ENCODE measurements around the gene SLC9A3.
A peak's percentile ranks its signal among the peaks of the same experiment; 100 is the strongest.

Gene SLC9A3

GRCh38 chr5:524973-525761 lies 918 bp upstream of the SLC9A3 start:
- H3K9ac ChIP-seq (ENCODE audit: low read length), result no peak overlapping the region
- H3K4me1 ChIP-seq (ENCODE audit: control insufficient read depth, insufficient read depth, low read length), result no peaks in the 10 kb centered on the region
- H3K27me3 ChIP-seq (ENCODE audit: control insufficient read depth, insufficient read depth, low read length), result peaks cover 40% of the 10 kb centered on the region
- no peak overlapping the region for H3K4me3 ChIP-seq (ENCODE audit: low read length)
- H3K27ac ChIP-seq (ENCODE audit: low read depth, low read length), result no peak overlapping the region
- no peaks in the 10 kb centered on the region for H3K36me3 ChIP-seq (ENCODE audit: control insufficient read depth, insufficient read depth, low read length)

DNA sequence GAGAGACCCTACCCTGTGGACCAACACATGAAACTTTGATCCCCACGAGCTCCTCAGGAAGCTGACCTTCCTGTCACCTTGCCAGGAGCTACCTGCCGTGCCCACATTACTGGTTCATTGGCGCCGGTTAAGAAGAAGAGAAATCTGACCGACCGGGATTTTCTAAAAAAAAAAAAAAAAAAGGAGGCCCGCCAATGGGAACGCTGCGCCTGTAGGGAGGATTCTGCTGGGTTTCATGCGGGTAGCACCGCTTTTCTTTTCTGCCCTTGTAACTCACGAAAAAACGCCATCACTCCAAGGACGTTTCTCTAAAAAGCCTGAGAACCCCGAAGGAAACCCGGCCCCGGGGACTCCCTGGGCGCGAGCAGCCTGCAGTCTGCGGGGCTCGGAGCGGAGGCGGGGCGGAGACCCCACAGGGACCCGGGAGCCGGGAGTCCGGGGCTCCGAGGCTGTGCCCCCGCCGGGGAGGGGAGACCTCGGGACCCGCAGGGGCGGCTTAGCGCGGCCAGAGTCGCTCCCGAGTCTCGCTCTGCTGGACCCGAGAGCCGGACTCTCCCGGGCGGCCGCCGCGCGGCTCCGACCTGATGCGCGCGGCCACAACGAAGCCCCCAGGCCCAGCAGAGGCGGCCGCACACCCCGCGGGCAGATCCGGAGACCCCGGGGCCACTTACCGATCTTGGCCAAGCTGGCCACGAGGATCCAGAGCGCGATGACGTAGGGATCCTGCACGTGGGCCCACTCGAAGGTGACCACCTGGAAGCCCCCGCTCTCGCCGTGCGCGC lies 617 bp downstream of the SLC9A3 start:
- Histone ChIP-seq H3K27me3 (ENCODE audit: control insufficient read depth, insufficient read depth, low read length) (peaks cover 44% of the 10 kb centered on the region), H3K27ac (ENCODE audit: low read depth, low read length) (no peak overlapping the region), H3K36me3 (ENCODE audit: control insufficient read depth, insufficient read depth, low read length) (no peaks in the 10 kb centered on the region), H3K4me3 (ENCODE audit: low read length) (peak overlapping the region; percentile 21), H3K9ac (ENCODE audit: low read length) (no peak overlapping the region), H3K4me1 (ENCODE audit: control insufficient read depth, insufficient read depth, low read length) (no peaks in the 10 kb centered on the region)

GRCh38 chr5:522899-523440 lies 1.3 kb downstream of the SLC9A3 start:
- H3K36me3 ChIP-seq (ENCODE audit: control insufficient read depth, insufficient read depth, low read length), result no peaks in the 10 kb centered on the region
- no peaks in the 10 kb centered on the region for H3K4me1 ChIP-seq (ENCODE audit: control insufficient read depth, insufficient read depth, low read length)
- no peak overlapping the region for H3K9ac ChIP-seq (ENCODE audit: low read length)
- peaks cover 49% of the 10 kb centered on the region for H3K27me3 ChIP-seq (ENCODE audit: control insufficient read depth, insufficient read depth, low read length)
- H3K4me3 ChIP-seq (ENCODE audit: low read length), result peak overlapping the region; percentile 21
- no peak overlapping the region for H3K27ac ChIP-seq (ENCODE audit: low read depth, low read length)

DNA sequence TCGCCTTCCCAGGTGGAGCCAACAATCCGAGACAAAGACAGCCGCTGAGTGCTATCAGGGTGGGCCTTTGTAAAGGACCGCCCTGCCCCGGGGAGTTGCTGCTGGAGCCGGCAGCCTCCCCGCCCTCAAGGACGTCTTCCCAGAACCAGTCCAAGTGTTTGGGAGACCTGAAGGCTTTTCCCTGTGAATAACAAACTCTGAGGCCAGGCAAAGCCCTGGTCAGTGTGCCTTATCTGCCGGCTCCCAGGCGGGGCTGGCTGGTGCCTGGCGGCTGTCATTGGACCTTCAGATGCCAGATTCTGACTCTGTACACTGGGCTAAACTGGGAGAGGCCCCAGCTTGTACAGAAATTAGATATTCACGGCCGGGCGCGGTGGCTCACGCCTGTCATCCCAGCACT lies 2.1 kb downstream of the SLC9A3 start:
- H3K27ac ChIP-seq (ENCODE audit: low read depth, low read length), result no peak overlapping the region
- H3K9ac ChIP-seq (ENCODE audit: low read length), result no peak overlapping the region
- no peak overlapping the region for H3K4me3 ChIP-seq (ENCODE audit: low read length)
- H3K27me3 ChIP-seq (ENCODE audit: control insufficient read depth, insufficient read depth, low read length), result peaks cover 45% of the 10 kb centered on the region
- no peaks in the 10 kb centered on the region for H3K4me1 ChIP-seq (ENCODE audit: control insufficient read depth, insufficient read depth, low read length)
- H3K36me3 ChIP-seq (ENCODE audit: control insufficient read depth, insufficient read depth, low read length), result no peaks in the 10 kb centered on the region

GRCh38 chr5:521680-522079 lies 2.6 kb downstream of the SLC9A3 start:
- Histone ChIP-seq H3K4me3 (ENCODE audit: low read length) (no peak overlapping the region), H3K27ac (ENCODE audit: low read depth, low read length) (no peak overlapping the region), H3K9ac (ENCODE audit: low read length) (no peak overlapping the region), H3K36me3 (ENCODE audit: control insufficient read depth, insufficient read depth, low read length) (no peaks in the 10 kb centered on the region), H3K27me3 (ENCODE audit: control insufficient read depth, insufficient read depth, low read length) (peaks cover 45% of the 10 kb centered on the region), H3K4me1 (ENCODE audit: control insufficient read depth, insufficient read depth, low read length) (no peaks in the 10 kb centered on the region)

DNA sequence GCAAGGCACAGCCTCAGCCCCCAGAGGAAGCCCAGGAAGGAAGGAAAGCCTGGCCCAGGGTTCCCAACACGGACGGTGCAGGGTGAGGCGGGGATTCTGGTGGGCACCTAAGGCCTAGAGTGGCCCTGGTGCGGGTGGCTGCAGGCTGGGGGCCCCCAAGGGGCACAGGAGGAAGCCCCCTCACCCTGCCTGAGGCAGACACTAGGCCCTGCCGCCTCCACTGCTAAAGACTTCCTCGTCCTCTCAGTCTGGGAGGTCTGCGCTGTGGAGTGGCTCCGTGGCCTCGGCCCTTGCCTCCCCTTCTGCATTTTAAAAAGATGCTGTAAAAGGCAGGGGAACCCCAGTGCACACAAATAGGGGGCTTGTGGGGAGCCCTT lies 3.4 kb downstream of the SLC9A3 start:
- H3K36me3 ChIP-seq (ENCODE audit: control insufficient read depth, insufficient read depth, low read length), result no peaks in the 10 kb centered on the region
- no peaks in the 10 kb centered on the region for H3K4me1 ChIP-seq (ENCODE audit: control insufficient read depth, insufficient read depth, low read length)
- no peak overlapping the region for H3K27ac ChIP-seq (ENCODE audit: low read depth, low read length)
- H3K27me3 ChIP-seq (ENCODE audit: control insufficient read depth, insufficient read depth, low read length), result peaks cover 39% of the 10 kb centered on the region
- H3K4me3 ChIP-seq (ENCODE audit: low read length), result no peak overlapping the region
- no peak overlapping the region for H3K9ac ChIP-seq (ENCODE audit: low read length)

GRCh38 chr5:520196-520849 lies 3.9 kb downstream of the SLC9A3 start:
- Histone ChIP-seq H3K36me3 (ENCODE audit: control insufficient read depth, insufficient read depth, low read length) (no peaks in the 10 kb centered on the region), H3K27me3 (ENCODE audit: control insufficient read depth, insufficient read depth, low read length) (peaks cover 34% of the 10 kb centered on the region), H3K4me1 (ENCODE audit: control insufficient read depth, insufficient read depth, low read length) (no peaks in the 10 kb centered on the region), H3K9ac (ENCODE audit: low read length) (no peak overlapping the region), H3K4me3 (ENCODE audit: low read length) (no peak overlapping the region), H3K27ac (ENCODE audit: low read depth, low read length) (no peak overlapping the region)

GRCh38 chr5:518721-519120 lies 5.5 kb downstream of the SLC9A3 start:
- Histone ChIP-seq H3K27ac (ENCODE audit: low read depth, low read length) (no peak overlapping the region), H3K4me1 (ENCODE audit: control insufficient read depth, insufficient read depth, low read length) (no peaks in the 10 kb centered on the region), H3K36me3 (ENCODE audit: control insufficient read depth, insufficient read depth, low read length) (no peaks in the 10 kb centered on the region), H3K9ac (ENCODE audit: low read length) (no peak overlapping the region), H3K4me3 (ENCODE audit: low read length) (no peak overlapping the region), H3K27me3 (ENCODE audit: control insufficient read depth, insufficient read depth, low read length) (peaks cover 27% of the 10 kb centered on the region)

DNA sequence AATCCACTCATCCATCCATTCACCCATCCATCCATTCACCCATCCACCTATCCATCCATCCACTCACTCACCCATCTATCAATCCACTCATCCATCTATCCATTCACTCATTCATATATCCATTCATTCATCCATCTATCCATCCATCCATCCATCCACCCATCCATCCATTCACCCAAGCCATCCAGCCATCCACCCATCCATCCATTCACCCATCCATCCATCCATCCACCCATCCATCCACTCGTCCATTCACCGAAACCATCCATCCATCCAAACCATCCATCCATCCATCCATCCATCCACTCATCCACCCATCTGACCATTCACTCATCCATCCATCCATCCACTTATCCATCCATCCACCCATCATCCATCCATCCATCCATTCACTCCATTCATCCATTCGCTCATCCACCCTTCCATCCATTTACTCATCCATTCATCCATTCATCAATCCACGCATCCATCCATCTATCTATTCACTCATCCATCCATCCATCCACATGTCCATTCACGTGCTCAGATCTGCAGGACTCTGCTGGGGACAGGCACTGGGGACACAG lies 6.6 kb downstream of the SLC9A3 start:
- H3K36me3 ChIP-seq (ENCODE audit: control insufficient read depth, insufficient read depth, low read length), result no peaks in the 10 kb centered on the region
- no peak overlapping the region for H3K4me3 ChIP-seq (ENCODE audit: low read length)
- H3K27ac ChIP-seq (ENCODE audit: low read depth, low read length), result no peak overlapping the region
- H3K4me1 ChIP-seq (ENCODE audit: control insufficient read depth, insufficient read depth, low read length), result no peaks in the 10 kb centered on the region
- no peak overlapping the region for H3K9ac ChIP-seq (ENCODE audit: low read length)
- H3K27me3 ChIP-seq (ENCODE audit: control insufficient read depth, insufficient read depth, low read length), result peaks cover 23% of the 10 kb centered on the region

DNA sequence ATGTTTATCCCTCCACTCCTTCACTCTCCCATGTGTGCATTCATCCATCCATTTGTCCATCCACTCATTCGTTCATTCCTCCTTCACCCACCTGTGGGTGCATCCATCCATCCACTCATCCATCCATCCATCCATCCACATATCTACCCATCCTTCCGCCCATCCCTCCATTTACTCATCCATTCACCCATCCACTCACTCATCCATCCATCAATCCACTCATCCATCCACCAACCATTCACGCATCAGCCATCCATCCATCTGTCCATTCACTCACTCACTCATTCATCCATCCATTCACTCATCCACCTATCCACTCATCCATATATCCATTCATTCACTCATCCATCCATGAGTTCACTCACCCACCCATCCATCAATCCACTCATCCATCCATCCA lies 7.3 kb downstream of the SLC9A3 start:
- Histone ChIP-seq H3K9ac (ENCODE audit: low read length) (no peak overlapping the region), H3K4me1 (ENCODE audit: control insufficient read depth, insufficient read depth, low read length) (no peaks in the 10 kb centered on the region), H3K4me3 (ENCODE audit: low read length) (no peak overlapping the region), H3K36me3 (ENCODE audit: control insufficient read depth, insufficient read depth, low read length) (no peaks in the 10 kb centered on the region), H3K27me3 (ENCODE audit: control insufficient read depth, insufficient read depth, low read length) (peaks cover 23% of the 10 kb centered on the region), H3K27ac (ENCODE audit: low read depth, low read length) (no peak overlapping the region)

DNA sequence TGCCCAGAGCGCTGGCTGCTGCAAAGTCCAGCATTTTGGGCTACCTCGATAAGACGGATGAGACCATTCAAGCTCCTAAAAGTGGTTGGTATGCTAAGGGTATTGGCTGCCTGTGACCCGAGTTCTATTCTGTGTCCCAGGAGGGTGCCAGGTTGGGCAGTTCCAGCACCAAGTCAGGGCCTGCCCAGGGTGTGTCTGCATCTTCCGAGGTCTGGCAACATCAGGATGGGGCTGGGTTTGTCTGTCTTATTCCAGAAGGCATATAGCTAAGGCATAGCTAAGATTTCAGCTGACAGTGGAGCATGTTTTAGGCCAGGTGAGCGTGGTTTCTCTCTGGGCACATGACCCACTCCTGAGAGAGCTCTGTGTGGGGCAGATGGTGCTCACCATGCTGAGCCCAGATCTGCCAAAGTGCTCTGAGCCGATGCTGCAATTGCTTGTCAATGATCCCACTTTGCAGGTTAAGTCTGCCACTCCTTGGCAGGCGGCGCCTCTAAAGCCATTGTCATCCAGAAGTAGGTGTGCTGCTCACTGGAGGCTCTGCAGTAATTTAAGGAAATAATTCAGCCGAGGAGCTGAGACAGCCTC lies 7.8 kb downstream of the SLC9A3 start:
- peaks cover 23% of the 10 kb centered on the region for H3K27me3 ChIP-seq (ENCODE audit: control insufficient read depth, insufficient read depth, low read length)
- no peak overlapping the region for H3K9ac ChIP-seq (ENCODE audit: low read length)
- no peaks in the 10 kb centered on the region for H3K36me3 ChIP-seq (ENCODE audit: control insufficient read depth, insufficient read depth, low read length)

More for the DNA sequence above, 7.8 kb downstream of the SLC9A3 start:
- Histone ChIP-seq H3K4me3 (ENCODE audit: low read length) (no peak overlapping the region), H3K4me1 (ENCODE audit: control insufficient read depth, insufficient read depth, low read length) (no peaks in the 10 kb centered on the region), H3K27ac (ENCODE audit: low read depth, low read length) (no peak overlapping the region)
